Measurements from ENCODE around the gene CSTPP1.

DNA sequence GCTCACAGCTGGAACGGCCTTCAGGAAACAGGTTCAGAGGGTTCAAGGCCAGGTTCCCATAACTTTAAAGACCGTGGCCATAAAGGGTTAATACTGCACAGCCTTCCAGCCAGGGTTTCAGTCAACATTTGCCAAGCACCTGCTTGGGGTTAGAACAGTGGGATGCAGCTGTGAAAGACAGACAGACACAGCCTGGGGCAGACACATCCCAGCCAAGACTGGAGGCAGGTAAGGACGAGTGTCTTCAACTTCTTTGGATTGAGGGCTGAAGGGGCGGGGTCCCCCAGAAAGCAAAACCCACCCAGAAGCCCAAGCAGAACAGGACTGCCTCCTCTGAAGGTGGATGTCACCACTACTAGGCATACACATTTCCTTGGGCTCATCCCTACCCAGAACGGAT lies 225.9 kb downstream of the CSTPP1 start:
- TF ChIP-seq, protein P1, sequence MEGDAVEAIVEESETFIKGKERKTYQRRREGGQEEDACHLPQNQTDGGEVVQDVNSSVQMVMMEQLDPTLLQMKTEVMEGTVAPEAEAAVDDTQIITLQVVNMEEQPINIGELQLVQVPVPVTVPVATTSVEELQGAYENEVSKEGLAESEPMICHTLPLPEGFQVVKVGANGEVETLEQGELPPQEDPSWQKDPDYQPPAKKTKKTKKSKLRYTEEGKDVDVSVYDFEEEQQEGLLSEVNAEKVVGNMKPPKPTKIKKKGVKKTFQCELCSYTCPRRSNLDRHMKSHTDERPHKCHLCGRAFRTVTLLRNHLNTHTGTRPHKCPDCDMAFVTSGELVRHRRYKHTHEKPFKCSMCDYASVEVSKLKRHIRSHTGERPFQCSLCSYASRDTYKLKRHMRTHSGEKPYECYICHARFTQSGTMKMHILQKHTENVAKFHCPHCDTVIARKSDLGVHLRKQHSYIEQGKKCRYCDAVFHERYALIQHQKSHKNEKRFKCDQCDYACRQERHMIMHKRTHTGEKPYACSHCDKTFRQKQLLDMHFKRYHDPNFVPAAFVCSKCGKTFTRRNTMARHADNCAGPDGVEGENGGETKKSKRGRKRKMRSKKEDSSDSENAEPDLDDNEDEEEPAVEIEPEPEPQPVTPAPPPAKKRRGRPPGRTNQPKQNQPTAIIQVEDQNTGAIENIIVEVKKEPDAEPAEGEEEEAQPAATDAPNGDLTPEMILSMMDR (IDR thresholded peaks at IDR 0.05) = no peak
- TF ChIP-seq EP300 (IDR thresholded peaks at IDR 0.05) = no peak
- TF ChIP-seq POLR2A (IDR thresholded peaks at IDR 0.05) = no peak

Measured in gastroesophageal sphincter (tissue), 3 donors.